ENCODE results near the gene CARNS1.

- TF ChIP-seq ZNF121 (CRISPR knock-in tag; conservative IDR thresholded peaks at IDR 0.05) (no peak), PTBP1 (IDR thresholded peaks at IDR 0.05; ENCODE audit: low read depth, low read length) (no peak), HDGF (IDR thresholded peaks at IDR 0.05) (no peak), POLR2A (conservative IDR thresholded peaks at IDR 0.05) (no peak), NCOA2 (IDR thresholded peaks at IDR 0.05; ENCODE audit: partially characterized antibody in 2 of 2) (no peak), XRCC3 (IDR thresholded peaks at IDR 0.05) (no peak), ZNF589 (CRISPR knock-in tag; IDR thresholded peaks at IDR 0.05; ENCODE audit: low read depth) (no peak), HNRNPK (IDR thresholded peaks at IDR 0.05; ENCODE audit: low read depth, low read length, poor library complexity, severe bottlenecking) (no peak)
- TF ChIP-seq, protein P1, sequence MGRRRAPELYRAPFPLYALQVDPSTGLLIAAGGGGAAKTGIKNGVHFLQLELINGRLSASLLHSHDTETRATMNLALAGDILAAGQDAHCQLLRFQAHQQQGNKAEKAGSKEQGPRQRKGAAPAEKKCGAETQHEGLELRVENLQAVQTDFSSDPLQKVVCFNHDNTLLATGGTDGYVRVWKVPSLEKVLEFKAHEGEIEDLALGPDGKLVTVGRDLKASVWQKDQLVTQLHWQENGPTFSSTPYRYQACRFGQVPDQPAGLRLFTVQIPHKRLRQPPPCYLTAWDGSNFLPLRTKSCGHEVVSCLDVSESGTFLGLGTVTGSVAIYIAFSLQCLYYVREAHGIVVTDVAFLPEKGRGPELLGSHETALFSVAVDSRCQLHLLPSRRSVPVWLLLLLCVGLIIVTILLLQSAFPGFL (CRISPR knock-in tag; IDR thresholded peaks at IDR 0.05), result no peak
- TF ChIP-seq, protein P2, sequence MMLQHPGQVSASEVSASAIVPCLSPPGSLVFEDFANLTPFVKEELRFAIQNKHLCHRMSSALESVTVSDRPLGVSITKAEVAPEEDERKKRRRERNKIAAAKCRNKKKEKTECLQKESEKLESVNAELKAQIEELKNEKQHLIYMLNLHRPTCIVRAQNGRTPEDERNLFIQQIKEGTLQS (IDR thresholded peaks at IDR 0.05), result no peak
- TF ChIP-seq, protein P2 (CRISPR knock-in tag; conservative IDR thresholded peaks at IDR 0.05), result no peak
- TF ChIP-seq, protein P3, sequence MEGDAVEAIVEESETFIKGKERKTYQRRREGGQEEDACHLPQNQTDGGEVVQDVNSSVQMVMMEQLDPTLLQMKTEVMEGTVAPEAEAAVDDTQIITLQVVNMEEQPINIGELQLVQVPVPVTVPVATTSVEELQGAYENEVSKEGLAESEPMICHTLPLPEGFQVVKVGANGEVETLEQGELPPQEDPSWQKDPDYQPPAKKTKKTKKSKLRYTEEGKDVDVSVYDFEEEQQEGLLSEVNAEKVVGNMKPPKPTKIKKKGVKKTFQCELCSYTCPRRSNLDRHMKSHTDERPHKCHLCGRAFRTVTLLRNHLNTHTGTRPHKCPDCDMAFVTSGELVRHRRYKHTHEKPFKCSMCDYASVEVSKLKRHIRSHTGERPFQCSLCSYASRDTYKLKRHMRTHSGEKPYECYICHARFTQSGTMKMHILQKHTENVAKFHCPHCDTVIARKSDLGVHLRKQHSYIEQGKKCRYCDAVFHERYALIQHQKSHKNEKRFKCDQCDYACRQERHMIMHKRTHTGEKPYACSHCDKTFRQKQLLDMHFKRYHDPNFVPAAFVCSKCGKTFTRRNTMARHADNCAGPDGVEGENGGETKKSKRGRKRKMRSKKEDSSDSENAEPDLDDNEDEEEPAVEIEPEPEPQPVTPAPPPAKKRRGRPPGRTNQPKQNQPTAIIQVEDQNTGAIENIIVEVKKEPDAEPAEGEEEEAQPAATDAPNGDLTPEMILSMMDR (IDR thresholded peaks at IDR 0.05 in 2 of 3, conservative IDR thresholded peaks at IDR 0.05 in 1 of 3; ENCODE audit: insufficient read depth in 2 of 3, low read depth in 1 of 3, low read length in 3 of 3), result no peak
These were observed 3.7 kb upstream of the CARNS1 start for GRCh38 chr11:67411785-67412152.

Measured in K562 (cell line).